BLaER1 treated with 17β-estradiol and CSF1 and Interleukin-3, amounts not matched to agents 10 nM and 100 nM (cell line): ENCODE data around the gene FADD.

Experiments
- H3K27ac ChIP-seq, 11 experiments: shearing (Covaris generic); formaldehyde crosslinking; 2 replicates each; pipeline ENCODE4 v1.8.1; 2022
- H3K27me3 ChIP-seq, 11 experiments: shearing (Covaris generic); formaldehyde crosslinking; 2 replicates each; pipeline ENCODE4 v1.8.1; 2022
- H3K36me3 ChIP-seq, 11 experiments: shearing (Covaris generic); formaldehyde crosslinking; 2 replicates each; pipeline ENCODE4 v1.8.1; 2022
- H3K4me1 ChIP-seq, 10 experiments: shearing (Covaris generic); formaldehyde crosslinking; 2 replicates each; pipeline ENCODE4 v1.8.1; 2022
- H3K4me2 ChIP-seq, 11 experiments: shearing (Covaris generic); formaldehyde crosslinking; 2 replicates each; pipeline ENCODE4 v1.8.1; 2022
- H3K4me3 ChIP-seq, 10 experiments: shearing (Covaris generic); formaldehyde crosslinking; 2 replicates each; pipeline ENCODE4 v1.8.1; 2022
- H3K9ac ChIP-seq, 11 experiments: shearing (Covaris generic); formaldehyde crosslinking; 2 replicates each; pipeline ENCODE4 v1.8.1; 2022
- H3K9me3 ChIP-seq, 11 experiments: shearing (Covaris generic); formaldehyde crosslinking; replicated peaks in 1 of 11; 2 replicates each; pipeline ENCODE4 v1.8.1; 2022
- H4K20me1 ChIP-seq, 11 experiments: shearing (Covaris generic); formaldehyde crosslinking; 2 replicates each; pipeline ENCODE4 v1.8.1; 2022
- Cebpa-rat ChIP-seq, 11 experiments: shearing (Covaris generic); IDR thresholded peaks; 2 replicates each; pipeline ENCODE4 v1.8.1; 2022

Gene FADD

GRCh38 chr11:70220136-70220535 is 17.0 kb downstream of the FADD start:
- TF ChIP-seq Cebpa-rat (IDR thresholded peaks at IDR 0.05), result no peak
- no peaks in the 10 kb centered on the region for H3K9me3 ChIP-seq
- no peak overlapping the region for H3K4me3 ChIP-seq
- no peak overlapping the region for H3K4me2 ChIP-seq
- no peaks in the 10 kb centered on the region for H3K27me3 ChIP-seq
- H3K27ac ChIP-seq, result no peak overlapping the region
- no peaks in the 10 kb centered on the region for H3K36me3 ChIP-seq
- H3K9ac ChIP-seq, result no peak overlapping the region
- no peaks in the 10 kb centered on the region for H3K4me1 ChIP-seq
- no peaks in the 10 kb centered on the region for H4K20me1 ChIP-seq

DNA sequence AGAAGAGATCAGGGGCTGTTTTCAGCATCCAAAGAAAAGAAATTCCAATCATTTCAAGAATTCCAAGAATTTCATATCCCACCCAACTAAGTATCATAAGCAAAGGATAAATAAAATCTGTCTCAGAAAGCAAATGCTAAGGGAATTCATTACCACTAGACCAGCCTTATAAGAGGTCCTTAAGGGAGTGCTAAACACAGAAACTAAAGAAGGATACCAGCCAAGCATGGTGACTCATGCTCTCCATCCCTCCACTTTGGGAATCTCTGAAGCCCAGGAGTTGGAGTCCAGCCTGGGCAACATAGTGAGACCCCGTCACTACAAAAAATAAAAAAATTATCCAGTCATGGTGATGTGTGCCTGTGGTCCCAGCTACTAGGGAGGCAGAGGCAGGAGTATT is 17.8 kb downstream of the FADD start:
- Histone ChIP-seq H3K27me3 (no peaks in the 10 kb centered on the region), H3K36me3 (no peaks in the 10 kb centered on the region), H4K20me1 (no peaks in the 10 kb centered on the region), H3K9me3 (no peaks in the 10 kb centered on the region), H3K4me1 (no peaks in the 10 kb centered on the region), H3K9ac (no peak overlapping the region), H3K4me3 (no peak overlapping the region), H3K27ac (no peak overlapping the region), H3K4me2 (no peak overlapping the region)
- TF ChIP-seq Cebpa-rat (IDR thresholded peaks at IDR 0.05), result no peak

DNA sequence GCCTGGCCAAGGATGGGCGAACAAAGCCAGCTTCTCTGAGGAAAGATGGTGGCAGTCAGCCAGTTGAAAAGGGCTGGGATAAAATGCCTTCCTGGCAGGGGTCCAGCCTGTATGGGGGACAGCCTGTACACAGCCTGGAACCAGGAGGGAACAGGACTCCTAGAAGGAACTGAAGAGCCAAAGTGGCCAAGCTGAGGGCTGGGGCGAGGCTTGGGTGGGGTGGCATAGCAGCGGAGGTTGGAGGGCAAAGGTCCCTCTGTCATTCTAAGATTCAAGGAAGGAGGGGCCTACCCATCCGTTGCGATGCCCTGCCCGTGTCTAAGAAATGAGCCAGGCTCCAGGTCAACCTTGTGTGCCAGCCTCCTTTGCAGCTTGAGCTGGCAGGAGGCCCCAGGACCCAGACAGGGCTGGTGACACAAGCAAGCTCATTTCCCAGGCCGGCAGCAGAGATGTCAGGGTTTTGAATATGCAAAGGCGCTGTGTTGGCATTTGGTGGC is 22.6 kb downstream of the FADD start:
- H4K20me1 ChIP-seq, result no peaks in the 10 kb centered on the region
- H3K9me3 ChIP-seq, result 0 out of 22 replicates have a peak, but pooled peaks cover 0 to 2% (median 0%) of the 10 kb centered on the region in 11 experiments
- H3K27me3 ChIP-seq, result no peaks in the 10 kb centered on the region
- no peak overlapping the region for H3K4me2 ChIP-seq
- H3K27ac ChIP-seq, result no peak overlapping the region
- no peak overlapping the region for H3K4me3 ChIP-seq
- H3K36me3 ChIP-seq, result no peaks in the 10 kb centered on the region
- TF ChIP-seq Cebpa-rat (IDR thresholded peaks at IDR 0.05), result no peak
- H3K9ac ChIP-seq, result no peak overlapping the region
- peaks cover 0 to 34% (median 23%) of the 10 kb centered on the region in 10 experiments; a peak in 17 of 20 replicates for H3K4me1 ChIP-seq

DNA sequence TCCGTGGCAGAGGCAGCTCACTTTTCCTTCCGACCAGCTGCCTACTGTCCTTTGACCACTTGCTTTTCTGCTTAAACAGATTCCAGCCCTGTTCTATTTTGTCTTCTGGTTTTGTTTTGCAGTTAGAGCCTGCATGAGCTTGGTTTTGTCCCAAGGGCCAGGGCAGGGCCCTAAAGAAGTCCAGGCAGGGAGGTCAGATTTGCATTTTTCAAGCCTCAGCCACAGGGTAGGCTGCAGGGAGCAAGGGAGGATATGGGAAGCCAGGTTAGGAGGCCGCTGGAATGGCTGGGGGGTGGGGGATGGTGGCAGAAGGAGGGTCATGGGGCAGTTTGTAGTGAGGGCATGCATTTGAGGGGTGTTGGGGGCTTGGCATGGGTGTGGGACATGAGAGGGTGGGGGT is 23.1 kb downstream of the FADD start:
- peaks cover 0 to 38% (median 26%) of the 10 kb centered on the region in 10 experiments; a peak in 17 of 20 replicates for H3K4me1 ChIP-seq
- no peaks in the 10 kb centered on the region for H3K36me3 ChIP-seq
- no peak overlapping the region for H3K9ac ChIP-seq
- H3K27ac ChIP-seq, result no peak overlapping the region
- H3K4me3 ChIP-seq, result no peak overlapping the region
- TF ChIP-seq Cebpa-rat (IDR thresholded peaks at IDR 0.05), result no peak
- no peaks in the 10 kb centered on the region for H3K27me3 ChIP-seq
- H3K9me3 ChIP-seq, result 0 out of 22 replicates have a peak, but pooled peaks cover 0 to 2% (median 0%) of the 10 kb centered on the region in 11 experiments
- H3K4me2 ChIP-seq, result no peak overlapping the region; a peak in 2 of 22 replicates
- H4K20me1 ChIP-seq, result no peaks in the 10 kb centered on the region

- peaks cover 0 to 42% (median 26%) of the 10 kb centered on the region in 10 experiments; a peak in 17 of 20 replicates for H3K4me1 ChIP-seq
- H3K27ac ChIP-seq, result peak overlapping the region in 1 of 11 experiments; percentile 12; a peak in 1 of 22 replicates
- no peak overlapping the region for H3K4me3 ChIP-seq
- H3K9ac ChIP-seq, result no peak overlapping the region
- 0 out of 22 replicates have a peak, but pooled peaks cover 0 to 2% (median 0%) of the 10 kb centered on the region in 11 experiments for H3K9me3 ChIP-seq
- H3K4me2 ChIP-seq, result peak overlapping the region in 9 of 11 experiments; percentile 36 to 67 (median 58); a peak in 18 of 22 replicates
- no peaks in the 10 kb centered on the region for H3K27me3 ChIP-seq
- H3K36me3 ChIP-seq, result no peaks in the 10 kb centered on the region
- no peak for TF ChIP-seq Cebpa-rat (IDR thresholded peaks at IDR 0.05)
- no peaks in the 10 kb centered on the region for H4K20me1 ChIP-seq
Measured at GRCh38 chr11:70226967-70227366, 23.9 kb downstream of the FADD start.

DNA sequence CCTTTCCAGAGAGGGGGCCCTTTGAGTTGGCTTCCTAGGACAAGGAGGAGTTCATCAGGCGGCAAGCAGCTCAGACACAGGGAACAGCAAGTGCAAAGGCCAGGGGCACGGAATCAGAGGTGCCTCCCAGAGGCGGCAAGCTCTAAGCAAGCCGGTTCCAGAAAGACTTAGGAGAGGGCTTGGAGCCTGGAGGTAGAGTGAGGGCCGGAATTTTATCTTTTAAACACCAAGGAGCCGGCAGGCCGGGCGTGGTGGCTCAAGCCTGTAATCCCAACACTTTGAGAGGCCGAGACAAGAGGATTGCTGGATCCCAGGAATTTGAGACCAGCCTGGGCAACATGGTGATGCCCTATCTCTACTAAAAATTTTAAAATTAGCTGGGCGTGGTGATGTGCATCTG is 26.6 kb downstream of the FADD start:
- H3K27ac ChIP-seq, result no peak overlapping the region
- H3K9ac ChIP-seq, result no peak overlapping the region
- H4K20me1 ChIP-seq, result no peaks in the 10 kb centered on the region
- H3K27me3 ChIP-seq, result no peaks in the 10 kb centered on the region
- TF ChIP-seq Cebpa-rat (IDR thresholded peaks at IDR 0.05), result no peak
- peaks cover 0 to 9% (median 0%) of the 10 kb centered on the region in 11 experiments; a peak in 3 of 22 replicates for H3K9me3 ChIP-seq
- no peak overlapping the region for H3K4me3 ChIP-seq
- peaks cover 0 to 42% (median 26%) of the 10 kb centered on the region in 10 experiments; a peak in 17 of 20 replicates for H3K4me1 ChIP-seq
- H3K36me3 ChIP-seq, result no peaks in the 10 kb centered on the region
- no peak overlapping the region for H3K4me2 ChIP-seq

DNA sequence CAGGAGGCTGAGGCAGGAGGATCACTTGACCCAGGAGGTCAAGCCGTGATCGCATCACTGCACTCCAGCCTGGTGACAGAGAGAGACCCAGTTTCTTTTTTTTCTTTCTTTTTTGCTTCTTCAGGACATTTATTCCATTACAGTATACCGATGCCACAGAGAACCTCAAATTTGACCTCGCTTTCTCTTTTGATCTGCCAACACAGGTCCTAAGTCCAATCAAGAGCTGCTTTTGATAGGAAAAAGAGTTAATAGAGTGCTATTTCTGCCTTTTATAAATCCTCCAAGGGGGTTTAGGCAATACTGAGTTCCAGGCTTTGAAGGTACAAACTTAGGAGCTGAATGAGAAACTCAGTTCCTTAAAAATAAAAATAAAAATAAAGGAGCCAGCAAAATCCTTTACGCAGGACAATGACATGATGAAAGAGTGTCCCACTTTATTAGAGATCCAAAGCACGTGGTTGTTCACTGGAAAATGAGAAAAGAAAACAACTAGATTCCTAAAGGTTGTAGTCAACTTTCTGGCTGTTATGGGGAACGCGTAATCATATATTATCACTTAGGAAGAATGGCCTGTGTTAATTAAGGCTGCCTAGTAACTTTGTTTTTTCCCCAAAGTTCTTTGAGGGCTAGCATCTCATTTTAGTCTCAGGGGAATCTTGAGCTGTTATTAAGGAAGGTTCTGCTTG is 27.2 kb downstream of the FADD start:
- no peaks in the 10 kb centered on the region for H3K36me3 ChIP-seq
- H3K27me3 ChIP-seq, result no peaks in the 10 kb centered on the region
- peaks cover 0 to 9% (median 0%) of the 10 kb centered on the region in 11 experiments; a peak in 3 of 22 replicates for H3K9me3 ChIP-seq
- H3K4me2 ChIP-seq, result peak overlapping the region in 7 of 11 experiments; percentile 0 to 37 (median 25); a peak in 9 of 22 replicates
- H3K27ac ChIP-seq, result no peak overlapping the region
- TF ChIP-seq Cebpa-rat (IDR thresholded peaks at IDR 0.05), result no peak
- H3K4me1 ChIP-seq, result peaks cover 0 to 42% (median 26%) of the 10 kb centered on the region in 10 experiments; a peak in 17 of 20 replicates
- H4K20me1 ChIP-seq, result no peaks in the 10 kb centered on the region
- no peak overlapping the region for H3K9ac ChIP-seq
- no peak overlapping the region for H3K4me3 ChIP-seq

GRCh38 chr11:70230840-70231710 is 28.0 kb downstream of the FADD start:
- no peak for TF ChIP-seq Cebpa-rat (IDR thresholded peaks at IDR 0.05)
- Histone ChIP-seq H3K36me3 (no peaks in the 10 kb centered on the region), H3K4me3 (no peak overlapping the region), H3K4me1 (peaks cover 0 to 42% (median 26%) of the 10 kb centered on the region in 10 experiments; a peak in 17 of 20 replicates), H4K20me1 (no peaks in the 10 kb centered on the region), H3K9me3 (peaks cover 0 to 9% (median 0%) of the 10 kb centered on the region in 11 experiments; a peak in 3 of 22 replicates), H3K4me2 (peak overlapping the region in 8 of 11 experiments; percentile 0 to 37 (median 20); a peak in 11 of 22 replicates), H3K27ac (no peak overlapping the region), H3K27me3 (no peaks in the 10 kb centered on the region), H3K9ac (peak overlapping the region in 1 of 11 experiments; percentile 15; a peak in 1 of 22 replicates)

- Histone ChIP-seq H3K9ac (no peak overlapping the region), H4K20me1 (no peaks in the 10 kb centered on the region), H3K4me2 (no peak overlapping the region), H3K27me3 (no peaks in the 10 kb centered on the region), H3K27ac (no peak overlapping the region), H3K4me1 (peaks cover 0 to 25% (median 12%) of the 10 kb centered on the region in 10 experiments; a peak in 16 of 20 replicates), H3K9me3 (peaks cover 0 to 9% (median 0%) of the 10 kb centered on the region in 11 experiments; a peak in 3 of 22 replicates), H3K4me3 (no peak overlapping the region), H3K36me3 (no peaks in the 10 kb centered on the region)
- no peak for TF ChIP-seq Cebpa-rat (IDR thresholded peaks at IDR 0.05)
Measured at GRCh38 chr11:70233034-70233433, 29.9 kb downstream of the FADD start.
